ENCODE results near the gene PDE6D. TPM values are rescaled to one million over a fixed set of nuclear protein-coding genes. Genes with fewer than 3 reads are reported as not detected.

Gene PDE6D
- total RNA-seq, 1 donor from 2014 or later = 15.4 TPM

GRCh38 chr2:231710799-231711676 is 70.0 kb downstream of the PDE6D start:
- Mint-ChIP-seq H3K4me3 (peak overlapping the region; percentile 88), H3K27ac (peak overlapping the region; percentile 91), H3K36me3 (peaks cover 16% of the 10 kb centered on the region), H3K9me3 (no peaks in the 10 kb centered on the region), H3K4me1 (peaks cover 29% of the 10 kb centered on the region), H3K27me3 (ENCODE audit: low read depth) (peaks cover 1% of the 10 kb centered on the region)
- TF ChIP-seq CTCF (IDR thresholded peaks at IDR 0.05; ENCODE audit: unreplicated experiment) = no peak
- peak in 1 of 2 experiments; percentile 48 for DNase-seq (ENCODE audit: low spot score in 2 of 2, unreplicated experiment in 2 of 2)

DNA sequence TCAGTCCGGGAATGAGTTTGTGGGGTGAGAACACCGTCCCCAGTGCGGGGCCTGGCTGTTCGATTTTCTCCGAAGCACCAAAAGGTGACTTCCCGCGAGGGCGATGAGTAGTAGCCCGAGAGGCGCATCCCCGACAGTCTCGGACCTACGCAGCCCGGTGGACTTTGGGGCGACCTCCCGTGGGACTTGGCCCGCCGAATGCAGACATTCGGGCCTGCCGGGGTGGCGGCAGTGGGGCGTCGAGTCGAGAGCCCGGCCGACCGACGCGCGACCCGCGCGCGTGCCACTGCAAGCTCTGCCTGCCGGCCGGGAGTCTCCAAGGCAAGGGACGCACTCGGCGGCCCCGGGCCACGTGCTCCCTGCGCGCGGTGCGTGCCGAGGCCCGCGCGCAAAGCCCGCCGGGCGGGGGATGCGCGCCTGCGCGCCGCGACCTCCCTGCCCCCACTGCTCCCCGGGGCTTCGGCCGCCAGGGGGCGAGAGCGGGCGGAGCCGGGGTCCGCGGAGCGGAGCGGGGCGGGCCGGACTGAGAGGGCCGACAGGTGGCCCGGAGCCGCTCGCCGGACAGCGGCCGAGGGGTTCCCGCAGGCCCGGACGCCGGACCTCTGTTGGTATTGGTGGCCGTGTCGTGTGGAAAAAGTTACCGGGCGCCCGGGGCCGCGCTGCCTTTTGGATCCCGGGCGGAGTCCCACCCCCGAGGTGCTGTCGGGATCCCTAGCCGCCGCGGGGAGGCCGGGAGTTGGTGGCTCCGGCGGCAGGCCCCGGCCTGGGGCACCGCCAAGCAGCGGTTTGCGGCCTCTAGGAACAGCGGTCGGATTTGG is 70.9 kb downstream of the PDE6D start:
- peak; percentile 84 to 96 for DNase-seq (ENCODE audit: low spot score in 2 of 2, unreplicated experiment in 2 of 2)
- peak; percentile 85 for TF ChIP-seq CTCF (IDR thresholded peaks at IDR 0.05; ENCODE audit: unreplicated experiment)
- no peaks in the 10 kb centered on the region for H3K9me3 Mint-ChIP-seq
- peak overlapping the region; percentile 93 for H3K27ac Mint-ChIP-seq
- H3K4me1 Mint-ChIP-seq = peaks cover 32% of the 10 kb centered on the region
- H3K36me3 Mint-ChIP-seq = peaks cover 16% of the 10 kb centered on the region
- peak overlapping the region; percentile 88 for H3K4me3 Mint-ChIP-seq
- H3K27me3 Mint-ChIP-seq (ENCODE audit: low read depth) = peaks cover 1% of the 10 kb centered on the region

GRCh38 chr2:231709636-231709980 is 71.5 kb downstream of the PDE6D start:
- H3K4me1 Mint-ChIP-seq = peaks cover 30% of the 10 kb centered on the region
- H3K27me3 Mint-ChIP-seq (ENCODE audit: low read depth) = peaks cover 1% of the 10 kb centered on the region
- H3K27ac Mint-ChIP-seq = peak overlapping the region; percentile 93

GRCh38 chr2:231708773-231709635 is 72.1 kb downstream of the PDE6D start:
- peaks cover 17% of the 10 kb centered on the region for H3K36me3 Mint-ChIP-seq
- no peaks in the 10 kb centered on the region for H3K9me3 Mint-ChIP-seq
- peak overlapping the region; percentile 99 for H3K4me3 Mint-ChIP-seq
- peak overlapping the region; percentile 99 for H3K27ac Mint-ChIP-seq
- peak in 1 of 2 experiments; percentile 66 for DNase-seq (ENCODE audit: low spot score in 2 of 2, unreplicated experiment in 2 of 2)
- peak; percentile 11 for TF ChIP-seq CTCF (IDR thresholded peaks at IDR 0.05; ENCODE audit: unreplicated experiment)
- H3K4me1 Mint-ChIP-seq = peaks cover 30% of the 10 kb centered on the region
- H3K27me3 Mint-ChIP-seq (ENCODE audit: low read depth) = peaks cover 1% of the 10 kb centered on the region

More at GRCh38 chr2:231709636-231709980, 71.5 kb downstream of the PDE6D start:
- H3K36me3 Mint-ChIP-seq = peaks cover 16% of the 10 kb centered on the region
- peak in 1 of 2 experiments; percentile 52 for DNase-seq (ENCODE audit: low spot score in 2 of 2, unreplicated experiment in 2 of 2)
- H3K4me3 Mint-ChIP-seq = peak overlapping the region; percentile 88
- no peaks in the 10 kb centered on the region for H3K9me3 Mint-ChIP-seq
- no peak for TF ChIP-seq CTCF (IDR thresholded peaks at IDR 0.05; ENCODE audit: unreplicated experiment)

Measured in mesothelial cell of epicardium (in vitro differentiated cells).